Globus pallidus (tissue), 1 donor: ENCODE data around the gene PALD1.

Experiments used
- DNase-seq: peaks from one replicate; pipeline ENCODE4 v3.0.0-alpha.2; 2015; ENCODE audit warnings: low spot score

Gene PALD1

DNA sequence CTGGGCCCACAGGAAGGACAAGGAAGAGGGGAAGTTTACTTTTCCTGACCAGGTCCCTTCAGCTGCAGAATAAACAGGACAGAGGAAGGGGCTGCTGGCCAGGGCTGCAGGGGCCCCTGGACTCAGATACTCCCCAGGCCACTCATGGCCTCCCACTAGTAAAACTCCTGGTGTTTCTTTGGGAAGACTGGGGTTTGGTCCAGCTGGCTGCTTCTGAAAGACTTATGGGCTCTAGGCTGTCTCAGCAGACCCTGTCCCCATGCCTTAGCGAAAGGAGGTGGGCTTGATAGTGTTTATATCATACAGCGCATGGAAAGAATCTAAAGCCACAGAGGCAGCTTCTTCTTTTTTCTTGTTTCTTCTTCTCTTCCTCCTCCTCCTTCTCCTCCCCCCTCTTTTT is 56.4 kb downstream of the PALD1 start:
- DNase-seq, result no peak

DNA sequence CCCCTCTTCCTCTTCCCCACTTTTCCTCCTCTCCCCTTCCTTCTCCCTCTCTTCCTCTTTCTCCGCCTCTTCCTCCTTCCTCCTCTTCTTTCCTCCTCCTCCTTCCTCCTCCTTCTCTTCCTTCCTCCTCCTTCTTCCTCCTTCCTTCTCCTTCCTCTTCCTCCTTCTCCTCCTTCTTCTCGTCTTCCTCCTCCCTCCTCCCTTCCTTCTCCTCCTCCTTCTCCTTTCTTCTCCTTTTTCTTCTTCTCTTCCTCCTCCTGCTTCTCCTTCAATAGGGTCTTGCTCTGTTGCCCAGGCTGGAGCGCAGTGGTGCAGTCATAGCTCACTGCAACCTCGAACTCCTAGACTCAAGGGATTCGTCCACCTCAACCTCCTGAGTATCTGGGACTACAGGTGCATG is 56.9 kb downstream of the PALD1 start:
- no peak for DNase-seq

DNA sequence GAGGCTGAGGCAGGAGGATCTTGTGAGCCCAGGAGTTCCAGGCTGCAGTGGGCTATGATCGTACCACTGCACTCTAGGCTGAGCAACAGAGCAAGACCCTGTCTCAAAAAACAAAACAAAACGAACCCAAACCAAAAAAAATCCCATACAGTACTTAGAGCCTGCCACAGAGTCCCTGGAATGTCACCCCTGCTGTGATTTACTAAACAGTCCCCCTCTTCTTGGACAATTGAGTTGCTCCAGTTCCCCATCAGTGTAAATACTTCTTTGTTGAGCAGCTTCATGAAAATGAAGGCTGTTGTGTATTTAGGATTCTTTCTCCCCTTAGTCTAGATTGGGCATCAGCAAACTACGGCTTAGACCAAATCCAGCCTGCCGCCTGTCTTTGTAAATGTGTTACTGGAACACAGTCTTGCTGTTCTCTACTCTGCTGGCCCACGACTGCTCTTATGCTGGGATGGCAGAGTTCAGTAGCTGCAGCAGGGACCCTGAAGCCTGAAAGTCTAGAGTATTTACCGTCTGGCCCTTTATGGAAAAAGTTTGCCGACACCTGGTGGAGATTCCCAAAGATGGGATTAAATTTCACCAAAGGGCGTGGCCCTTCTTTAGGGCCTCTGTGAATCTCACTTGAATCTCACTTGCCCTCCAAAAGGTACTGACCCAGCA is 57.8 kb downstream of the PALD1 start:
- no peak for DNase-seq

DNA sequence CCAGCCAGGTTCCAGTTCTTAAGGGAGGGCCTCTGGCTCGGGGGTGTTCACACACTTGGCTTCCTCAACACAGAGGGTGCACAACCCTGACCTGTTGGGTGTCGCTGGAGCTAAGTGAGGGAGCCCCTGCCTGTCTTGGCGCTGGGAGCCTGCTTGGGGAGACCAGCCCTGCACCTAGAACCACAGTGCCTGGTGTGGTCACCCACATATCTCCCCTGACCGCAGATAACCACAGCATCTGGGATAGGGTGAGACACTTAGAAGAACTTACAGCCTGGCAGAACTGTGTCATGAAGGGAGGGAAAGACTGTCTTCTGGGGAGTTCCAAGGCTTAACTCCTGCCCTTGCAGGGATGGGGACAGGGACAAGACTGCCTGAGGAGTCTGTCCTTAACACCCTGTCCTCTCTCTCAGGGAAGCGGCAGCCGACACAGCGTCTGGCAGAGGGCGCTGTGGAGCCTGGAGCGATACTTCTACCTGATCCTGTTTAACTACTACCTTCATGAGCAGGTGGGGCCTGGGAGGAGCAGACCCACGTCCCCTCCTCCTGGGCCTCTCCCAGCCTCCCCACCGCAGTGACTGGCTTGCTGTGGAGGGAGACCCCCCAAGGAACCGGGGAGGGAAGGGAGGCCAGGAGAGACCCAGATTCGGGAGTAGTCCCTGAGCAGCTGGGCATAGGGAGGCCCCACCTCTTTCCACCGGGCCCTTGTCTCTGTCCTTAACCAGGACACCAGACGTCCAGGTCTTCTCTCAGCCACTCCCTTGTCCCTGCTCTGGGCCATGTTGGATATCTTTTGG is 59.0 kb downstream of the PALD1 start:
- no peak for DNase-seq

DNA sequence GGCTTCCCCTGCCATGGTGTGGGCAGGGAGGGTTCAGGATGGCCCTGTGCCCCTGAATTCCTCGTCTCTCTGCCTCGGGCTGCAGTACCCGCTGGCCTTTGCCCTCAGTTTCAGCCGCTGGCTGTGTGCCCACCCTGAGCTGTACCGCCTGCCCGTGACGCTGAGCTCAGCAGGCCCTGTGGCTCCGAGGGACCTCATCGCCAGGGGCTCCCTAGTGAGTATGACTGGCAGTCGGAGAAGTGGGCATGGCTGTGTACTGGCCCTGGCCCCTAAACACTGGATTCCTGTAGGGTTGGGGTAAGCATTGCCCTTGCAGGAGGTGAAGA is 59.6 kb downstream of the PALD1 start:
- no peak for DNase-seq

DNA sequence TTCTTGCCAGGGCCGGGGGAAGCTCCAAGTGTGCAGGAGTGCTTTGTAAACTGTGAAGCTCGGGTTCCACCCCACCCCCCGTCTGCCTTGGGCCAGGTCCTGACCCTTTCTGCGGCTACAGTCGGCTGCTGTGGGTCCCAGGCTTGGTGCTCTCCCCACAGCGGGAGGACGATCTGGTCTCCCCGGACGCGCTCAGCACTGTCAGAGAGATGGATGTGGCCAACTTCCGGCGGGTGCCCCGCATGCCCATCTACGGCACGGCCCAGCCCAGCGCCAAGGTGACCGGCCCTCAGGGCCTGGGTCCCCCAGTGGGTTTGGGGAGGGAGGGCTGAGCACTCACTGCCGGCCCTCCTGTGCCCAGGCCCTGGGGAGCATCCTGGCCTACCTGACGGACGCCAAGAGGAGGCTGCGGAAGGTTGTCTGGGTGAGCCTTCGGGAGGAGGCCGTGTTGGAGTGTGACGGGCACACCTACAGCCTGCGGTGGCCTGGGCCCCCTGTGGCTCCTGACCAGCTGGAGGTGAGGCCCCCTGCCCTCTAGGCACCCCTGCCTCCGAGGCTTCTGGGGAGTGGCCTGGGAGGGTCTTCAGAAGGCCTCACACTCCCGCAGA is 60.3 kb downstream of the PALD1 start:
- DNase-seq, result no peak

DNA sequence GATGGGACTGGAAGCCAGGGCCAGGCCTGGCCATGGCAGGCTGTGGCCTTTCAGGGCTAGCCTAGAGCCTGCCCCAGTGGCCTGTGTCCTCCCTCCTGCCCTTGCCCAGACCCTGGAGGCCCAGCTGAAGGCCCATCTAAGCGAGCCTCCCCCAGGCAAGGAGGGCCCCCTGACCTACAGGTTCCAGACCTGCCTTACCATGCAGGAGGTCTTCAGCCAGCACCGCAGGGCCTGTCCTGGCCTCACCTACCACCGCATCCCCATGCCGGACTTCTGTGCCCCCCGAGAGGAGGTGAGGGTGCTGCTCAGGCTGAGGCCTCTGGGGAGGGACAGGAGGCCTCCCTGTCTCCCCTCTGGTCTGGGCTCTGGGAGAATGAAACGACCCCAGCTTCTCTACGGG is 60.9 kb downstream of the PALD1 start:
- DNase-seq, result no peak

DNA sequence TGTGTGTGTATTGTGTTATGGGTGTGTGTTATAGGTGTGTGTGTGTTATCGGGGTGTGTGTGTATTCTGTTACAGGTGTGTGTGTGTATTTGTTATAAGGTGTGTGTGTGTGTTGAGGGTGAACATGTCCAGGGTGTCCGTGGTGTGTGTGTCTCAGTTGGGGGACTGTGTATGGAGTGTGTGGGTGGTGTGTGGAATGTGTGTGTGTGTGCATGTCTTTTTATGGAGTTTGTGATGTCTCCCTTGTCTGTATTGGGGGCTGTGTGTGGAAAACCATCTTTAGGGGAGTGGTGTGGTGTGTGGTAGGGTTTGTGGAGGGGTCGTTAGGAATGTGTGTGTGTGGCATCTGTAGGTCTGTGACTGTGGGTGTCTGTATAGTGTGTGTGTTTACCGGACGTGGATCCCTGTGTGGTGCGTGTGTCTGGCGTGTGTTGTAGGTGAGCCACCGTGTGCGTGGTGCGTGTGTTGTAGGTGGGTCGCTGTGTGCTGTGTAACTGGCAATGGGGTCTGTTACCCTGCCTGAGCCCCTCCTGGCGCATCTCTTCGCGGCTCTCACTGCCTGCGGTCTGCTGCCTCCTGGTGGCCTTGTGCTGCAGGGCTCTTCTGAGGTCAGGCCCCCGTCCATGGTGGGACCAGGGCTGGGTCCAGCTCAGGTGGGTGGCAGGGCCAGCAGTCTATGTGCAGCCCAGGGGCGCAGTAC is 61.7 kb downstream of the PALD1 start:
- no peak for DNase-seq

DNA sequence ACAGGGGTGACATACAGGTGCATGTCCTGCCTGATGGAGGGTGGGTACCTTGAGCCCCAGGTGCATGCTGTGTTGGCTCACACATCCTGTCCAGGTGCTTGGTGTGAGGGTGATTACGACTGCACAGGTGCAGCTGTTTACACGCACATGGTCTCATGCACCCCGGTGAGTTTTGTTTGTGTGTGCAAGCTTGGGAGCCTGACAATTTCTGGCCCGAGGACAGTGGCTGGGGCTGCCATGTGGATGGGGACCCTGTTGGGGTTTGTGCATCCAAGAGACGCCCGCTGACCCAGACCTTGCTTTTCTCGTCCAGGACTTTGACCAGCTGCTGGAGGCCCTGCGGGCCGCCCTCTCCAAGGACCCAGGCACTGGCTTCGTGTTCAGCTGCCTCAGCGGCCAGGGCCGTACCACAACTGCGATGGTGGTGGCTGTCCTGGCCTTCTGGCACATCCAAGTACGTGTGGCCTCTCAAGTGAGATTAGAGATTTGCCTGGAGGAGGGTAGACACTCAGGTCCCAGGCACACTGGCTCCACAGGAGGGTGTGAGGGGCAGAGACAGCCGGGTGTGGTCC is 62.3 kb downstream of the PALD1 start:
- DNase-seq, result no peak

DNA sequence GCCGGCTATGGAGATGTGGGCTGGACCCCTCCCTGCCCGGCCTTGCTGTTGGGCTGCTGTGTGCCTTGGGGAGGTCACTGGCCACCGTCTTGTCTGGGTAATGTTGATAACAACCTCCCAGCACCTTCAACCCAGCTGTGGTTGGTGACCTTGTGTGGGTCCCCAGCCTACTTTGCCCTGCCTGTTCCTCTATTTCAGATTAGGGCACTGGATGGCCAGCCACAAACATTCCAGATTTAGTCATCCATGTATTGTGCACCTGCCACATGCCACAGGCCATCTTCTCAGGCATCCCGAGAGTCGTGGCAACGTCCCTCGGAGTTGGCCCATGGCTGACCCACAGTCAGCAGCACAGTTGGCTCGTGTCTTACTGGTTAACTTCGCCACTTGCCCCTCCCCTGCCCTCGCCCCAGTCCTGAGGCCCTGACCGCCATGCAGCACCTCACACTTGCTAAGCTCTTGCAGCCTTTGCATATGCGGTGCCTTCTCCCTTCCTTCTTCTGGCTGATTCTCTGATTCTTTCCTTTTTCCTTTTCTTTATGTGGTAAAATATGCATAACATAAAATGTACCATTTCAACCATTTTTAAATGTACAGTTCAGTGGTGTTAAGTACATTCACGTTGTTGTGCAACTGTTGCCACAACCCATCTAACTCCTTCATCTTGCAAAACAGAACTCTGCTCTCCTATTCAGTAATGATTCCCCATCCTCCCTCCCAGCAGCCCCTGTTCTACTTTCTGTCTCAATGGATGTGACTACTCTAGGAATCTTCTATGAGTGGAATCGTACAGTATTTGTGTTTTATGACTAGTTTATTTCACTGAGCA is 63.4 kb downstream of the PALD1 start:
- no peak for DNase-seq

DNA sequence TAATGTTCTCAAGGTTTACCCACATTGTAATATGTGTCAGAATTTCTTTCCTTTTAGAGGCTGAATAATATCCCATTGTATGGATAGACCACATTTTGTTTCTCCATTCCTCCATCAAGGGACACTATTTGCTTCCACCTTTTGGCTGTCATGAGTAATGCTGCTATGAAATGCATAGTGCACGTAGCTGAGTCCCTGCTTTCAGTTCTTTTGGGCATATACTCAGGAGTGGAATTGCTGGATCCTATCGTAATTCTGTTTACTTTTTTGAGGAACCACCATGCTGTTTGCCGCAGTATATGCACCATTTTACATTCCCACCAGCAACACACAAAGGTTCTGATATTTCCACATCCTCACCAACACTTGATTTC is 64.0 kb downstream of the PALD1 start:
- DNase-seq, result no peak

DNA sequence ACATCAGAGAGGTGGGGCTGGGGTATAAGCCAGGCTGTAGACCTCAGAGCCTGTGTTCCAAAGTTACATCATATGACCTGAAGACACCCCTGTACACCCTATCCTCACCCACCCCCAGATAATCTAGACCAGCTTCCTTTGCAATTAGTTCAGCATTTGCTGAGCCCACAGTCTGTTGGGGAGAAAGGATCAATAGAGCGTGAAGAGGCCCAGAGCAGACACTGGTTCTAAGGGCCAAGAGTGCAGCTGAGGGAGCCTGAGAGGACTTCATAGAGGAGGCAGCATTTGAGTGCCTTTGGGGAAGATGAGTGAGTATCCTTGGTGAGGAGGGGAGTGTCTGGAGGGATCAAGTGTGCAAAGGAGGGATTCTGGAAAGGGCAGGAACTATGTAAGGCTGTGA is 65.3 kb downstream of the PALD1 start:
- DNase-seq, result no peak

DNA sequence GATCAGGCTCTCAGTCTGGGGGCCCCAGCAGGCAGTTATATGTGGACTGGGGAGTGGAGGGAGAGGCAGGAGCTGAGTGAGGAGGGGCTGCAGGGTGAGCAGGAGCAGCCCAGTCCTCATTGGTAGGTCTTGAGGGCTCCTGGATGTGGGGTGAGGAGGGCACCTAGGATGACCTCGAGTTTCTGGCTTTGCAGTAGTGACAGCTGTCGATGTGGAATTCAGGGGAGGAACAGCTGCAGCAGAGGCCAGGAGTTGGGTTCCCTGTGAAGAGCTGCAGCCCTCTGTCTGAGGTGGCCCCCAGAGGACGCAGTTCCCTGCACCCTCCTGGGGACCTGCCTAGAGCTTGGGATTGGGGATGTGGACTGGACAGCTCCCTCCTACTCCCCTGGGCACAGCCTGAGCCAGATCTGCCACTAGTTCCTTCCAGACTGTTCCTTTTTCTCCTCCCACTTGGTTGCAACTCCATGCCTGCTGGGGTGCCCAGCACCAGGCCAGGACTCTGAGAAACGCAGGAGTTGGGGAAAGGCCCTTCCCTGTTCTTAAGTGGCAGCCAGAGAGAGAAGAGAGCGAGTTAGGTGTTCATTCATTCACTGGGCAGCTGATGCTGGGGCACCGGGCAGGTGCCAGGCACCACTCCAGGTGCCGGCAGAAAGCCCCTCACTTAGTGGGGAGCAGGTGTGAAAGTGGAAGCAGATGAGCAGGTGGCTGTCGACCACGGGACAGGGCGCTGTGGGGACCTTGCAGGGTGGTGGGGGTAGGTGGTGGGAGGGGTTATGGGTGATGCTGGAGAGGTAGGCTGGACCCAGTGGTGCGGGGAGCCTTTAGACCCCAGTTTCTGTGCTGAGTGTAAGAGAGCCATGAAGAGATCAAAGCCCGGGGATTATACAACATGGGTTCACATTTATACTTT is 66.1 kb downstream of the PALD1 start:
- DNase-seq, result no peak

DNA sequence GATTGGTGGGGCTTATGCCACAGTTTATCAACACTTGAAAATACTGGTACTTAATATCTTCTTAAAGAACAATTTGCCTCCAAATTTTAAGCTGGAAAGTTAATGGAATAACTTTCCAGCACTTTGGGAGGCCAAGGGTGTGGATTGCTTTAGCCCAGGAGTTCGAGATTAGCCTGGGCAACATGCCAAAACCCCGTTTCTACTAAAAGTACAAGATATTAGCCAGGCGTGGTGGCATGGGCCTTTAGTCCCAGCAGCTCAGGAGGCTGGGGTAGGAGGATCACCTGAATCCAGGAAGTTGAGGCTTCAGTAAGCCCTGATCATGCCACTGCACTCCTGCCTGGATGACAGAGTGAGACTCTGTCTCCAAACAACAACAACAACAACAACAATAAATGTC is 68.0 kb downstream of the PALD1 start:
- DNase-seq, result no peak

DNA sequence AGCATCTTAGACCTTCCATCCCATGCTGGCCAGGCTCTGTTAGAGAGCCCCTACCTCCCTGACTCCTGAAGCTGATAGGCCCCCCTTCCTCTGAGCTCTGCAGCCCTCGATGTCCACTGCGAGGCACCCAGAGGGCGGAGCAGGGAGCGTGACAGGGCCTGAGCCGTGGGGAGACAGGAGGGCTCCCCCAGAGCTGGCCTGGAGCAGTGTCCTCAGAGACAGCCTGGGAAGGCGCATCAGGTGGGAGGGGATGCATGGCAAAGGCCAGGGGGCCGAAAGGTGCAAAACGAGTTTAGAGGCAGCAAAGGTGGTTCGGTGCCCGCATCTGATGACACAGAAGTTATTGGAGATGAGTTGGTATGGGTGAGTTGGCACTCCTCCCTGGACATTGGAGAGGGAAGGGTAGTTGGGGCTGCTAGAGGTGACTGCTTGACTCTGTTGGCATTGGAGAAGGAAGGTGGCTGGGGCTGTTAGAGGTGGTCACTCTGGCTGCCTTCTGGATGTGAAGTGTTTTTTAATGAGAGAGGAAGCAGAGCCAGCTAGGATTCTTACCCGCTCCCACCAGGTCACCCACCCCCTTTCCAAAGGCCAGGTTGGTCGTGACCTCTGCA is 70.9 kb downstream of the PALD1 start:
- DNase-seq, result no peak

DNA sequence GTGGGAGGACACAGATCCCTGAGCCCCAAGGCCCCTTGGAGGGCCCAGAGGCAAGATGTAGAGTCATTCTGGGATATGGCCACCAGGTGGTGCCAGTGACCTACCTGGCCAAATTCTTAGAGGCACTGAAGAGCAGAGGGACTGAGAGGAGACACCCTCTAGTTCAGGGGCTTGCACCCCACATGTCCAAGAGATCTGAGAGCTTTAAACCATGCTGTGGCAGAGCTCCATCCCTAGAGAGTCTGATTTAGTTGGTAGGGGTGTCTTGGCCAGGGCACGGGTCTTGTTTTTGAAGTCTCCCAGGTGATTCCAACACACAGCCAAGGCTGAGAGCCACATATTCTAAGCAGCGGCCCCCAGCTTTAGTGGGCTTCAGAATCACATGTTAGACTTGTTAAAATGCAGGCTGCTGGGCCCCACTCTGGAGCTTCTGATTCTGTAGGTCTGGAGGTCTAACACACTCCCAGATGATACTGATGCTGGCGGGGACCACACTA is 71.4 kb downstream of the PALD1 start:
- peak; percentile 57 for DNase-seq

DNA sequence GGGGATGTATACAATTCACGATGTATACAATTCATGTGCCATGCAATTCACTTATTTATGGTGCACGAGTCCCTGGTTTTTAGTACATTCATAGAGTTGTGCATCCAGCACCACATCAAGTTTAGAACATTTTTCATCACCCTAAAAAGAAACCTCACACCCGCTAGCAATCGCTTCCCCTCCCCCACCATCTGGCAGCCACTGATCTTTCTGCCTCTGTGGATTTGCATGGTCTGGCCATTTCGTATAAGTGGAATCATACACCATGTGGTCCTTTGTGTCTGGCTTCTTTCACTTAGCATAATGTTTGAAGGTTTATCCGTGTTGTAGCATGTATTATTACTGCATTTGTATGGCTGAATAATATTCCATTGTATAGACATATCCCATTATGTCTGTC is 71.9 kb downstream of the PALD1 start:
- DNase-seq, result no peak

DNA sequence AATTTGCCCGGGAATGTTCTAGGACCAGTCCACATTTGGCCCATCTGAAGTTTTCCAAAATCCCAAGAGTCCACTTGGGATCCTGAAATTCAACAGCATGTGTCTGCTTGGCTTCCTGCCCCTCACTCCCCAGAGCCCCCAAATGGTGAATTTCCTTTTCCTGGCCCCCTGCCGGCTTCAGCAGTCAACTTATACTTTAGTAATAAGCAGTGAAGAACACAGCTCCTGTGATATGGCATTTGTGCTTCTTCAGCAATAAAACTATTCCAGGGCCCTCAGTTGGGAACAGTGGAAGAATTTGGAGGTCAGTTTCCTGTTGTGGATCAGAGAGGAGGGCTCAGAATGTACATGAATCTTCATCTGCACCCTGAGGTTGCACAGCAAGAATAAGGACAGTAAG is 72.9 kb downstream of the PALD1 start:
- DNase-seq, result no peak

DNA sequence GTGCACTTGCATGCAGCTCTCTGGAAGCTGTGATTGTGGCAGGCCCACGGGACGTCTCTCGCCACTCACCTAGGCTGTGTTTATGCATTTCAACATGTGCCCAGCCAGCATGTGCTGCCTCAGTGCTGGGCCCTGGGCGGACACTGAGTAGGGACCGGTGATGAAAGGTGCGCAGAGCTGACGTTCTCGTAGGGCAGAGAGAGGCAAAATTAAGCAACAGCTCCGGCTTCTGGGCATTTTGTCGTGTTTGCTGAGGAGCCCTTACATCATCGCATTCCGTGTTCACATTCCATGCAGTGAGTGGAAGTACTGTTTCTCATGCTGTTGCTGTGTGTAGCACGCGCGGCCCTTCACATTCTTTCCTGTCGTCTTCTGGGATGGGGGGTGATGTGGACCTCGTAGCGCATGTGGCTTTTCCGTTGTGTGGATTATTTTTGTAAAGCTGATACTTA is 73.4 kb downstream of the PALD1 start:
- DNase-seq, result no peak

DNA sequence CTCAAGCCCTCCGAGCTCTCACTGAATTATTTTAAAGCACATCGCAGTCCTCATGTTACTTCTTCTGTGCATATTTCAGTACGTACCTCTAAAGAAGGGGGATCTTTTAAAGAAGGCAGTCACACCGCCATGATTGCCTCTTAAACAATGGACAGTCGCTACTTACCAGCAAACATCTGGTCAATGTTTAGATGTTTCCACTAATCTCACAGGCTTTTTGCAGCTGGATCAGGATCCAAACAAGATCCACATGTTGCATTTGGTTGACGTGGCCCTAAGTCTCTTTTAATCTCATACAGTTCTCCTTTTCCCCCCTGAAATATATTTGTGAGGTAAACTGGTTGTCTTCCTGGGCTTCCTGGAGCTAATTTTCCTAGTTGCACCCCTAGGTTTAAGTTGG is 74.0 kb downstream of the PALD1 start:
- no peak for DNase-seq
